HG03280 (cell line): ENCODE results near the gene WEE2.
"Not testable (repeated sequence)": the region's sequence is repeated elsewhere in the genome, so short reads cannot be mapped to it uniquely, and the experiment has no call there.

Experiments
- ATAC-seq: cut with Tn5 transposase; IDR thresholded peaks from one replicate; pipeline ENCODE4 v1.9.1; 2021; ENCODE audit warnings: mild to moderate bottlenecking, moderate library complexity; ENCODE audit not compliant: unreplicated experiment

WEE2 gene

GRCh38 chr7:141770083-141770583 lies 62.0 kb downstream of the WEE2 start:
- ATAC-seq, result not testable (repeated sequence)

GRCh38 chr7:141776374-141776773 lies 68.2 kb downstream of the WEE2 start, which contains the start of gene TAS2R4:
TSS of gene TAS2R4 (plus strand) at chr7:141776674. CDS start at chr7:141778489, 1,815 bp downstream.
- ATAC-seq, result no peak
